ENCODE data around the gene RPL22L1. TPM values are rescaled to one million over a fixed set of nuclear protein-coding genes. Genes with fewer than 3 reads are reported as not detected.
A peak's percentile ranks its signal among the peaks of the same experiment; 100 is the strongest.
"Not testable (repeated sequence)": the region's sequence is repeated elsewhere in the genome, so short reads cannot be mapped to it uniquely, and the experiment has no call there.

RPL22L1 gene
- total RNA-seq, 2 experiments from 2014 or later: 480 to 525 TPM

DNA sequence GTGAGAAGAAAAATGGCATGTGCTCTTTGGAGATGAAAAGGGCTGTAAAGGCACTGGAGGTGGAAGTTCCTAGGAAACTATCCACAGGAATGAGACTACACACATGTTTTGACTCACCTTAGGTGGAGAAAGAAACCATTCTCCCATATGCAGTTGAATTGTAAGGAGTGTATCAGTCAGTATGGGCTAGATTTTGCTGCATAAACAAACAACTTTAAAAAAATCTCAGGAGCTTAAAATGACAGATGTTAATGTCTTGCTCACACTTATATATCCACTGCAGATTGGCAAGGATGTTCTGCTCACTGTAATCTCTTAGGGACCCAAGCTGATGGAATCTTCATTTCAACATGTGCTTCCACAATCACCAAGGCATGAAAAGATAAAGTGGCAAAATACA, 25.6 kb downstream of the RPL22L1 start:
- no peak for DNase-seq
- H3K27ac Mint-ChIP-seq: no peak overlapping the region
- H3K9me3 Mint-ChIP-seq: peaks cover 2% of the 10 kb centered on the region
- H3K36me3 Mint-ChIP-seq (ENCODE audit: low read depth): no peaks in the 10 kb centered on the region
- CTCF ChIA-PET: interaction anchor here (0.8 kb wide), 1 partner anchor 9 kb away, joined by 3 read pairs; no protein-coding TSS in a partner anchor
- intact Hi-C loops (cut with micrococcal nuclease): no loop called here
- no peaks in the 10 kb centered on the region for H3K4me1 Mint-ChIP-seq (ENCODE audit: low read depth)
- H3K4me3 Mint-ChIP-seq: no peak overlapping the region
- H3K27me3 Mint-ChIP-seq (ENCODE audit: low read depth): peaks cover 5% of the 10 kb centered on the region

- intact Hi-C loops (cut with micrococcal nuclease): no loop called here
- DNase-seq: no peak
- H3K9me3 Mint-ChIP-seq: peaks cover 2% of the 10 kb centered on the region
- H3K36me3 Mint-ChIP-seq (ENCODE audit: low read depth): no peaks in the 10 kb centered on the region
- H3K4me3 Mint-ChIP-seq: no peak overlapping the region
- CTCF ChIA-PET: interaction anchor here (0.7 to 1.6 kb wide), 2 partner anchors 28 to 533 kb away, joined by 3 to 6 read pairs; no protein-coding TSS in a partner anchor
- peaks cover 15% of the 10 kb centered on the region for H3K27me3 Mint-ChIP-seq (ENCODE audit: low read depth)
- H3K27ac Mint-ChIP-seq: peak overlapping the region; percentile 63
- H3K4me1 Mint-ChIP-seq (ENCODE audit: low read depth): no peaks in the 10 kb centered on the region
These were observed 29.6 kb downstream of the RPL22L1 start for GRCh38 chr3:170840291-170840859.

GRCh38 chr3:170839518-170840100, 30.4 kb downstream of the RPL22L1 start:
- intact Hi-C loops (cut with micrococcal nuclease): no loop called here
- Mint-ChIP-seq H3K4me3 (no peak overlapping the region), H3K36me3 (ENCODE audit: low read depth) (no peaks in the 10 kb centered on the region), H3K9me3 (peaks cover under 1% of the 10 kb centered on the region), H3K27ac (no peak overlapping the region), H3K4me1 (ENCODE audit: low read depth) (no peaks in the 10 kb centered on the region), H3K27me3 (ENCODE audit: low read depth) (peaks cover 13% of the 10 kb centered on the region)
- CTCF ChIA-PET: interaction anchor here (0.5 to 1.6 kb wide), 2 partner anchors 28 to 79 kb away, joined by 3 to 6 read pairs; no protein-coding TSS in a partner anchor
- no peak for DNase-seq

DNA sequence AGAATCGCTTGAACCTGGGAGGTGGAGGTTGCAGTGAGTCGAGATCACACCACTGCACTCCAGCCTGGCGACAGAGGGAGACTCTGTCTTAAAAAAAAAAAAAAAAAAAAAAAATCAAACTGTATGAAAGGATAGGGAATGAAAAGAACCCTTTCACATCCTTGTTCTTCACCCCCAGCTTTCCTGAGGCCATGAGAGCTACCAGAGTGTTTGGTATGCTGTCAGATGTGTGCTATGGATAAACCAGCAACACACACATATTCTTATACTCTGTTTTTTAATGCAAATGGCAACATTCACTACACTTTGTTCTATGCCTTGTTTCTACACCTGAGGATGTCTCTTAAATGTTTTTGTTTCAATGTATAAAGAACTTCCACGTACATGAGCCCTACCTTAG, 33.5 kb downstream of the RPL22L1 start:
- H3K36me3 Mint-ChIP-seq (ENCODE audit: low read depth): no peaks in the 10 kb centered on the region
- peaks cover 22% of the 10 kb centered on the region for H3K27me3 Mint-ChIP-seq (ENCODE audit: low read depth)
- CTCF ChIA-PET: interaction anchor here (1.3 kb wide), 1 partner anchor 12 kb away, joined by 3 read pairs; no protein-coding TSS in a partner anchor
- H3K9me3 Mint-ChIP-seq: no peaks in the 10 kb centered on the region
- H3K4me3 Mint-ChIP-seq: no peak overlapping the region
- intact Hi-C loops (cut with micrococcal nuclease): no loop called here
- DNase-seq: no peak
- no peak overlapping the region for H3K27ac Mint-ChIP-seq
- no peaks in the 10 kb centered on the region for H3K4me1 Mint-ChIP-seq (ENCODE audit: low read depth)

GRCh38 chr3:170835336-170835735, 34.7 kb downstream of the RPL22L1 start:
- H3K27ac Mint-ChIP-seq: no peak overlapping the region
- H3K36me3 Mint-ChIP-seq (ENCODE audit: low read depth): no peaks in the 10 kb centered on the region
- intact Hi-C loops (cut with micrococcal nuclease): no loop called here
- no peak for DNase-seq
- no peak overlapping the region for H3K4me3 Mint-ChIP-seq
- no peaks in the 10 kb centered on the region for H3K9me3 Mint-ChIP-seq
- H3K27me3 Mint-ChIP-seq (ENCODE audit: low read depth): peaks cover 24% of the 10 kb centered on the region
- CTCF ChIA-PET: interaction anchor here (1.3 to 2.2 kb wide), 2 partner anchors 13 to 25 kb away, joined by 3 to 7 read pairs; no protein-coding TSS in a partner anchor
- H3K4me1 Mint-ChIP-seq (ENCODE audit: low read depth): no peaks in the 10 kb centered on the region

DNA sequence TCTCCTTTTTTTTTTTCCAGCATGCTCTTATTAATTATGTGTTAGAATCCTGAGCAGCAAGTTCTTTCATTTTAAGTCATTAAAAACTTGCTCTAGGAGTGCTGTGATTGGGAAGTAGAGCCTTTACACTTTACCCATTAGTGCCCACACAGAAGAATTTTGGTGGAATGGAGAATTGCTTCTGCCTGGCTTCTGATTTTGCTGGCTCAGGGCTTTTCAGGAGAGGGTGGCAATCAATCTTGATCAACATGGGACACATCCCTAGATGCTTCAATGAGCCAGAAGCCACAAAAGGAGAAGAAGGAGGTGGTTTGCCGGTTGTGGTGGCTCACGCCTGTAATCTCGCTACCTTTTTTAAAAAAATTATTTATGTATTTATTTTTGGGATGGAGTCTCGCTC, 39.4 kb downstream of the RPL22L1 start:
- DNase-seq: no peak
- no peak overlapping the region for H3K4me3 Mint-ChIP-seq
- peaks cover 4% of the 10 kb centered on the region for H3K4me1 Mint-ChIP-seq (ENCODE audit: low read depth)
- intact Hi-C loops (cut with micrococcal nuclease): no loop called here
- no peaks in the 10 kb centered on the region for H3K9me3 Mint-ChIP-seq
- H3K36me3 Mint-ChIP-seq (ENCODE audit: low read depth): no peaks in the 10 kb centered on the region
- peaks cover 23% of the 10 kb centered on the region for H3K27me3 Mint-ChIP-seq (ENCODE audit: low read depth)
- H3K27ac Mint-ChIP-seq: no peak overlapping the region
- CTCF ChIA-PET: interaction anchor here (1.4 kb wide), 1 partner anchor 18 kb away, joined by 4 read pairs; no protein-coding TSS in a partner anchor

DNA sequence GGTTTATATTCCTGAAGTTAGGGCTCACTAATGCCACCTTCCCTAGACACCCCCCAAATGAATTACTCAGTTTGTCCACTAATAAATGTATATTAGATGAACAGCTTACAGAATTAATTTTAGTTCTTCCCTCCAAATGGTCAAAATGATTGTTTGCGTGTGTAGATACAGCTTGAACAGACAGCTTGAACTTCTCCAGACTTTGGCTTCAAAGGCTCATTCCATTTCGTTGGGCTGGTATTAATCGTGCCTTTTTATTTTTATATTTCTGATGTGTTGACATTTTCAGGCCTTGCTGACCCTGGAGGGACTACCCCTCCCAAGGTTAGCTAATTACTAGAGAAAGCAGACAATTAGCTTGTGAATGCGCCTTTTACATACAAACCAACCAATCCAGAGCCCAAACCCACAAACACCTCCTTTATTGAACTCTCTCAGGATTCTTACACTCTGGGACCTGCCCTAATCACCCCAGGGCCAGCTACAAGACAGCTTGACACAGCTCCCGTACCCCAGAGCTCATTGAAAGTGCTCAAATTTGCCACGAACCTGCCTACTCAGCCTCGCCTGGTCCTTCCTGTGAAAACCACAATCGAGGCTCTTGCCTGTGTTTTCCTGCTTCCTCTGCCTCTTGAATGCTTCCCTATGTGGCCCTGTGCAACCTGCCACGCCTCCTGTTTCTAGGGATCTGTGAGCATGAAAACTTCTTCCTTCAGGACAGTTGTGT, 40.3 kb downstream of the RPL22L1 start:
- intact Hi-C loops (cut with micrococcal nuclease): no loop called here
- DNase-seq: no peak
- no peaks in the 10 kb centered on the region for H3K9me3 Mint-ChIP-seq
- CTCF ChIA-PET: interaction anchor here (0.8 to 1.3 kb wide), 4 partner anchors 18 to 1647 kb away, joined by 3 to 9 read pairs (median 3); no protein-coding TSS in a partner anchor
- H3K4me3 Mint-ChIP-seq: no peak overlapping the region
- H3K4me1 Mint-ChIP-seq (ENCODE audit: low read depth): peaks cover 4% of the 10 kb centered on the region
- no peak overlapping the region for H3K27ac Mint-ChIP-seq
- H3K27me3 Mint-ChIP-seq (ENCODE audit: low read depth): peaks cover 22% of the 10 kb centered on the region
- H3K36me3 Mint-ChIP-seq (ENCODE audit: low read depth): no peaks in the 10 kb centered on the region

GRCh38 chr3:170826047-170826446, 43.9 kb downstream of the RPL22L1 start:
- no peaks in the 10 kb centered on the region for H3K36me3 Mint-ChIP-seq (ENCODE audit: low read depth)
- no peak overlapping the region for H3K27ac Mint-ChIP-seq
- CTCF ChIA-PET: interaction anchor here (0.6 to 1.9 kb wide), 3 partner anchors 12 to 1131 kb away, joined by 3 to 7 read pairs (median 5); no protein-coding TSS in a partner anchor
- intact Hi-C loops (cut with micrococcal nuclease): no loop called here
- H3K9me3 Mint-ChIP-seq: no peaks in the 10 kb centered on the region
- peaks cover 4% of the 10 kb centered on the region for H3K4me1 Mint-ChIP-seq (ENCODE audit: low read depth)
- H3K4me3 Mint-ChIP-seq: no peak overlapping the region
- H3K27me3 Mint-ChIP-seq (ENCODE audit: low read depth): peaks cover 14% of the 10 kb centered on the region
- DNase-seq: no peak

GRCh38 chr3:170823562-170823961, 46.4 kb downstream of the RPL22L1 start:
- CTCF ChIA-PET: interaction anchor here (1.0 kb wide), 1 partner anchor 12 kb away, joined by 6 read pairs; no protein-coding TSS in a partner anchor
- H3K36me3 Mint-ChIP-seq (ENCODE audit: low read depth); H3K4me3 Mint-ChIP-seq; intact Hi-C loops (cut with micrococcal nuclease); DNase-seq; H3K9me3 Mint-ChIP-seq; H3K4me1 Mint-ChIP-seq (ENCODE audit: low read depth); H3K27ac Mint-ChIP-seq: not testable (repeated sequence)
- H3K27me3 Mint-ChIP-seq (ENCODE audit: low read depth): peaks cover 12% of the 10 kb centered on the region

DNA sequence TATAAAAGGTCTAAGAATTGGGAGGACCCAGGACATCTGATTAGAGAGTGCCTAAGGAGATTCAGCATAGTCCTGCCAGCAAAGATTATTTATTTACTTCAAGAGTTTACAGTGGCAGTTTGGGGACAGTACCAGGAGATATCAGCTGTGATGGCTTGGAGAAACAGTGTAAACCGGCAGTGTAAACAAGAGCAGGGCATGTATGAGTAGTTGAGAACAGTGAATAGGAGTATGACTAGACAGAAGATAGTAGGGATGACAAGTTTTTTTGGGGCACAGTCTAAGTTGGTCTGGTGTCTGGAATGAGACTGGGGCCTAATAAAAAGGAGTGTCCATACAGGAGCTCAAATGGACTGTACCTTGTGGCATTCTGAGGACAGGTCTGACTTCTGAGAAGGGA, 51.7 kb downstream of the RPL22L1 start:
- H3K27me3 Mint-ChIP-seq (ENCODE audit: low read depth); H3K9me3 Mint-ChIP-seq; CTCF ChIA-PET; H3K27ac Mint-ChIP-seq; DNase-seq; intact Hi-C loops (cut with micrococcal nuclease); H3K4me1 Mint-ChIP-seq (ENCODE audit: low read depth); H3K4me3 Mint-ChIP-seq; H3K36me3 Mint-ChIP-seq (ENCODE audit: low read depth): not testable (repeated sequence)

DNA sequence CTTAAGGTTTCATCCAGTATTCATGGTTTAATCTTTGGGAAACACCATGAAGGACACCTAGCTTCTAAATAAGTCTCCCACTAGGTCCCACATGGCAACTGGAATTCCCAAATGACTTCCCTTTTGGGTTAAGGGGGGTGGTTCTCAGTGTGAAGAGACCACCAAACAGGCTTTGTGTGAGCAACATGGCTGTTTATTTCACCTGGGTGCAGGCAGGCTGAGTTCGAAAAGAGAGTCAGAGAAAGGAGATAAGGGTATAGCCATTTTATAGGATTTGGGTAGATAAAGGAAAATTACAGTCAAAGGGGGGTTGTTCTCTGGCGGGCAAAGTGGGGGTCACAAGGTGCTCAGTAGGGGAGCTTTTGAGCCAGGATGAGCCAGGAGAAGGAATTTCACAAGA, 52.5 kb downstream of the RPL22L1 start:
- H3K4me1 Mint-ChIP-seq (ENCODE audit: low read depth); H3K27me3 Mint-ChIP-seq (ENCODE audit: low read depth); H3K27ac Mint-ChIP-seq; H3K9me3 Mint-ChIP-seq; H3K36me3 Mint-ChIP-seq (ENCODE audit: low read depth); H3K4me3 Mint-ChIP-seq; intact Hi-C loops (cut with micrococcal nuclease); DNase-seq: not testable (repeated sequence)
- CTCF ChIA-PET: interaction anchor here (1.2 kb wide), 1 partner anchor 10 kb away, joined by 4 read pairs; no protein-coding TSS in a partner anchor

- no peaks in the 10 kb centered on the region for H3K9me3 Mint-ChIP-seq
- H3K27ac Mint-ChIP-seq: no peak overlapping the region
- no peaks in the 10 kb centered on the region for H3K4me1 Mint-ChIP-seq (ENCODE audit: low read depth)
- H3K27me3 Mint-ChIP-seq (ENCODE audit: low read depth): peaks cover 2% of the 10 kb centered on the region
- intact Hi-C loops (cut with micrococcal nuclease): no loop called here
- H3K36me3 Mint-ChIP-seq (ENCODE audit: low read depth): no peaks in the 10 kb centered on the region
- CTCF ChIA-PET: interaction anchor here (1.0 to 1.2 kb wide), 2 partner anchors 10 to 403 kb away, joined by 3 to 4 read pairs; no protein-coding TSS in a partner anchor
- no peak overlapping the region for H3K4me3 Mint-ChIP-seq
- DNase-seq: no peak
These were observed 53.2 kb downstream of the RPL22L1 start for GRCh38 chr3:170816841-170817240.

Measured in activated naive CD4-positive, alpha-beta T cell treated with anti-CD3 and anti-CD28 coated beads for 36 hours (primary cell).